ENCODE results near the gene TPM4. TPM values are rescaled to one million over a fixed set of nuclear protein-coding genes. Genes with fewer than 3 reads are reported as not detected.

The TPM4 gene
- total RNA-seq, 4 donors from 2014 or later, result 101 to 296 (median 151) TPM

GRCh38 chr19:16066611-16067104 lies 9.6 kb upstream of the TPM4 start:
- intact Hi-C loops (cut with DNase I), result no loop called here
- WGBS, 2 donors, result 51 to 54% methylated on average over 6 of the region's 6 CpGs
- no peaks in the 10 kb centered on the region for H3K27me3 ChIP-seq
- DNase-seq, result no peak
- TF ChIP-seq CTCF (IDR thresholded peaks at IDR 0.05) (peak in 1 of 6 experiments; percentile 10), POLR2A (IDR thresholded peaks at IDR 0.05) (no peak)
- H3K9me3 ChIP-seq, result no peaks in the 10 kb centered on the region
- peaks cover 0 to 14% of the 10 kb centered on the region in 2 donors for H3K4me1 ChIP-seq
- H3K27ac ChIP-seq, result peak overlapping the region in 2 of 3 donors; percentile 20 to 46
- H3K36me3 ChIP-seq, result no peaks in the 10 kb centered on the region
- no peak overlapping the region for H3K4me3 ChIP-seq (replicated peaks in 1 of 3)

GRCh38 chr19:16067205-16067938 lies 8.9 kb upstream of the TPM4 start:
- TF ChIP-seq POLR2A (IDR thresholded peaks at IDR 0.05) (no peak), CTCF (IDR thresholded peaks at IDR 0.05) (no peak)
- Histone ChIP-seq H3K36me3 (no peaks in the 10 kb centered on the region), H3K4me3 (replicated peaks in 1 of 3) (no peak overlapping the region), H3K27me3 (no peaks in the 10 kb centered on the region), H3K4me1 (peaks cover 0 to 14% of the 10 kb centered on the region in 2 donors), H3K9me3 (no peaks in the 10 kb centered on the region), H3K27ac (peak overlapping the region in 2 of 3 donors; percentile 20 to 46)
- intact Hi-C loops (cut with DNase I), result no loop called here
- no peak for DNase-seq
- WGBS, 2 donors, result 65 to 66% methylated on average over 40 of the region's 40 CpGs

- no peaks in the 10 kb centered on the region for H3K9me3 ChIP-seq
- H3K27ac ChIP-seq, result no peak overlapping the region
- H3K4me1 ChIP-seq, result peaks cover 0 to 14% of the 10 kb centered on the region in 2 donors
- no peak for DNase-seq
- no peaks in the 10 kb centered on the region for H3K27me3 ChIP-seq
- intact Hi-C loops (cut with DNase I), result no loop called here
- H3K4me3 ChIP-seq (replicated peaks in 1 of 3), result no peak overlapping the region
- 78 to 79% methylated on average over 10 of the region's 10 CpGs for WGBS, 2 donors
- TF ChIP-seq CTCF (IDR thresholded peaks at IDR 0.05) (no peak), POLR2A (IDR thresholded peaks at IDR 0.05) (no peak)
- H3K36me3 ChIP-seq, result no peaks in the 10 kb centered on the region
These were observed 7.5 kb upstream of the TPM4 start for GRCh38 chr19:16068696-16069259.

GRCh38 chr19:16069813-16070365 lies 6.4 kb upstream of the TPM4 start:
- TF ChIP-seq CTCF (IDR thresholded peaks at IDR 0.05), result no peak
- H3K27me3 ChIP-seq, result no peaks in the 10 kb centered on the region
- no peaks in the 10 kb centered on the region for H3K36me3 ChIP-seq
- H3K27ac ChIP-seq, result peak overlapping the region in 2 of 3 donors; percentile 53 to 61
- peaks cover 0 to 14% of the 10 kb centered on the region in 2 donors for H3K4me1 ChIP-seq
- H3K9me3 ChIP-seq, result no peaks in the 10 kb centered on the region
- 71 to 85% methylated on average over 10 of the region's 10 CpGs for WGBS, 2 donors
- H3K4me3 ChIP-seq (replicated peaks in 1 of 3), result no peak overlapping the region
- no peak for DNase-seq
- intact Hi-C loops (cut with DNase I), result no loop called here

Measured in thyroid gland (tissue), 4 donors.